ENCODE results near the gene CEMIP2. TPM values are rescaled to one million over a fixed set of nuclear protein-coding genes. Genes with fewer than 3 reads are reported as not detected.

The CEMIP2 gene
- total and polyA plus RNA-seq, 8 donors: 12.4 to 218 (median 59.8) TPM

DNA sequence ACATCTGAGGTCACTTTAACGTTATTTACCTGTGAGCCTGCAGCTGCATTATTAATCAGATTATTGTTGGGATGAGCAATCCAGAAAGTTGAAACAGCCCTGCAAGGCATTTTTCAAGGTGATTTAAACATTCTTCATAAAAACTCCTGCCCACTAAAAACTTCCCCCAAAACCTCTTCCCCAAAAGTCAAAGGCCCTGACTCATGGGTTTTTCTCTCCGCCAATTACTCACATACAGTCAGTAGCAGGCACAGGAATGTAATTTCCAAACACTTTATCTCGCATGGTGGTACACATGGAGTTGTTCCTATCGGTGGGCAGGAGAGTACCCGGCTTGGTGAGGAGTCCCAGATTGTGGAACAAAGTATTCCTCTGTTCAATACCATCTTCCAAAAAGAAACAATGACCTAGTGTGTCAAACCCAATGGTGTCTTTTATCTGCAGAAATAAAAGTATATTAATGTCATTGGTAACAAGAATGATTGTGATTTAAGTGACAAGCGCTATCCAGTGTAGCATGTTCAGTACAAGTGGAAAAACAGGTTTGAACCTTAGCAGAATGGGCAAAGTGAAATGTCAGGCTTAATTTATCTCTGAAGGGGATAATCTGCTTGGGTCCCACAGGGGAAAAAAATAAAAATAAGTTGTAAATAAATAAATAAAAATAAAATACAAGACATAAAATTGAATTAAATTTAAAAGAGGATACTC, 38.3 kb downstream of the CEMIP2 start:
- TF ChIP-seq EP300 (IDR thresholded peaks at IDR 0.05): no peak
- no peak for TF ChIP-seq POLR2A (IDR thresholded peaks at IDR 0.05)
- no peak for TF ChIP-seq POLR2AphosphoS5 (IDR thresholded peaks at IDR 0.05)
- TF ChIP-seq, protein P1, sequence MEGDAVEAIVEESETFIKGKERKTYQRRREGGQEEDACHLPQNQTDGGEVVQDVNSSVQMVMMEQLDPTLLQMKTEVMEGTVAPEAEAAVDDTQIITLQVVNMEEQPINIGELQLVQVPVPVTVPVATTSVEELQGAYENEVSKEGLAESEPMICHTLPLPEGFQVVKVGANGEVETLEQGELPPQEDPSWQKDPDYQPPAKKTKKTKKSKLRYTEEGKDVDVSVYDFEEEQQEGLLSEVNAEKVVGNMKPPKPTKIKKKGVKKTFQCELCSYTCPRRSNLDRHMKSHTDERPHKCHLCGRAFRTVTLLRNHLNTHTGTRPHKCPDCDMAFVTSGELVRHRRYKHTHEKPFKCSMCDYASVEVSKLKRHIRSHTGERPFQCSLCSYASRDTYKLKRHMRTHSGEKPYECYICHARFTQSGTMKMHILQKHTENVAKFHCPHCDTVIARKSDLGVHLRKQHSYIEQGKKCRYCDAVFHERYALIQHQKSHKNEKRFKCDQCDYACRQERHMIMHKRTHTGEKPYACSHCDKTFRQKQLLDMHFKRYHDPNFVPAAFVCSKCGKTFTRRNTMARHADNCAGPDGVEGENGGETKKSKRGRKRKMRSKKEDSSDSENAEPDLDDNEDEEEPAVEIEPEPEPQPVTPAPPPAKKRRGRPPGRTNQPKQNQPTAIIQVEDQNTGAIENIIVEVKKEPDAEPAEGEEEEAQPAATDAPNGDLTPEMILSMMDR (IDR thresholded peaks at IDR 0.05): no peak
- H3K9me3 ChIP-seq: no peaks in the 10 kb centered on the region
- intact Hi-C loops (cut with DNase I; ENCODE audit: low total_unique reads): no loop called here
- no peak overlapping the region for H3K27ac ChIP-seq
- H3K27me3 ChIP-seq: no peaks in the 10 kb centered on the region
- WGBS, 5 donors: 70 to 81% (median 72%) methylated on average over 6 of the region's 6 CpGs
- DNase-seq: no peak
- H3K36me3 ChIP-seq: peaks cover 41 to 95% (median 90%) of the 10 kb centered on the region in 4 donors
- H3K4me1 ChIP-seq: peaks cover 0 to 14% (median 0%) of the 10 kb centered on the region in 4 donors
- H3K4me3 ChIP-seq: no peak overlapping the region

DNA sequence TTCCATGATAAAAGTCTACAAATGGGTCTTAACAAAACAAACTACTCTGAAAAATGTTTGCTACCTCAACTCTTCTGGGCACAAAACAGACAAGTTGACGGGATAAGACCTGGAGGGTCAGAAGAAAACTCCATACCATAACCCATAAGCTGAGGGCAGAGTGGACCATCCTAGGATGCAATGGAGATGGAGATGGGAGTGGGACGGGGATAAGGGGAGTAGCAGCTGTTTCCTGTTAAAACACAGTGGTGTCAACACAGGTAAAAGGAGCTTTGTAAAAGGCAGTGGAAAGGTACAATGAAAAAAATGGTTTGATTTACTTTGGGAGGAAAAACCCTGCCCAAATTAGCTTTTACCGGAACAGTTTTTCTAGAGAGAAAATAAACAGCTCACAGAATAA, 41.6 kb downstream of the CEMIP2 start:
- intact Hi-C loops (cut with DNase I; ENCODE audit: low total_unique reads): no loop called here
- Histone ChIP-seq H3K36me3 (peaks cover 34 to 96% (median 92%) of the 10 kb centered on the region in 4 donors), H3K4me1 (peaks cover 0 to 14% (median 0%) of the 10 kb centered on the region in 4 donors), H3K27me3 (no peaks in the 10 kb centered on the region), H3K4me3 (no peak overlapping the region), H3K9me3 (no peaks in the 10 kb centered on the region), H3K27ac (no peak overlapping the region)
- DNase-seq: no peak
- WGBS, 5 donors: 69 to 89% (median 75%) methylated on average over 3 of the region's 3 CpGs
- TF ChIP-seq, protein P1 (IDR thresholded peaks at IDR 0.05): no peak
- TF ChIP-seq POLR2A (IDR thresholded peaks at IDR 0.05) (no peak), POLR2AphosphoS5 (IDR thresholded peaks at IDR 0.05) (no peak), EP300 (IDR thresholded peaks at IDR 0.05) (no peak)

GRCh38 chr9:71725590-71726338, 42.5 kb downstream of the CEMIP2 start:
- Histone ChIP-seq H3K4me3 (no peak overlapping the region), H3K27me3 (no peaks in the 10 kb centered on the region), H3K4me1 (peaks cover 0 to 14% (median 0%) of the 10 kb centered on the region in 4 donors), H3K36me3 (peaks cover 33 to 96% (median 90%) of the 10 kb centered on the region in 4 donors), H3K27ac (no peak overlapping the region), H3K9me3 (no peaks in the 10 kb centered on the region)
- TF ChIP-seq POLR2AphosphoS5 (IDR thresholded peaks at IDR 0.05) (peak in 1 of 3 donors; percentile 37), EP300 (IDR thresholded peaks at IDR 0.05) (no peak), POLR2A (IDR thresholded peaks at IDR 0.05) (no peak)
- TF ChIP-seq, protein P1 (IDR thresholded peaks at IDR 0.05): no peak
- DNase-seq: no peak
- intact Hi-C loops (cut with DNase I; ENCODE audit: low total_unique reads): no loop called here
- 31 to 51% (median 42%) methylated on average over 5 of the region's 5 CpGs for WGBS, 5 donors

- H3K4me1 ChIP-seq: peaks cover 0 to 18% (median 12%) of the 10 kb centered on the region in 4 donors
- no peak overlapping the region for H3K27ac ChIP-seq
- intact Hi-C loops (cut with DNase I; ENCODE audit: low total_unique reads): no loop called here
- peaks cover 8 to 89% (median 66%) of the 10 kb centered on the region in 4 donors for H3K36me3 ChIP-seq
- no peak overlapping the region for H3K4me3 ChIP-seq
- no peaks in the 10 kb centered on the region for H3K27me3 ChIP-seq
- no peaks in the 10 kb centered on the region for H3K9me3 ChIP-seq
- DNase-seq: no peak
- TF ChIP-seq POLR2AphosphoS5 (IDR thresholded peaks at IDR 0.05) (no peak), POLR2A (IDR thresholded peaks at IDR 0.05) (no peak), EP300 (IDR thresholded peaks at IDR 0.05) (no peak)
- TF ChIP-seq, protein P1 (IDR thresholded peaks at IDR 0.05): no peak
Observed at GRCh38 chr9:71721855-71722254, 46.5 kb downstream of the CEMIP2 start.
